Smooth muscle cell (in vitro differentiated cells): ENCODE measurements around the gene DCTN1. TPM values are rescaled to one million over a fixed set of nuclear protein-coding genes. Genes with fewer than 3 reads are reported as not detected.

Source experiments
- DNase-seq: peaks from one replicate; lab custom pipeline; 2025; ENCODE audit not compliant: unreplicated experiment; lab: John Stamatoyannopoulos, UW
- H2AFZ ChIP-seq: fragments of 200-600 bp; sonication (generic); 2 replicates; pipeline ENCODE4 v1.6.0; 2016; ENCODE audit warnings: antibody characterized with exemption, low read depth, mild to moderate bottlenecking
- H3F3A ChIP-seq: fragments of 200-600 bp; sonication (generic); 2 replicates; pipeline ENCODE4 v1.6.0; 2017; ENCODE audit warnings: antibody characterized with exemption, low read depth
- H3K27ac ChIP-seq: fragments of 200-600 bp; sonication (generic); 2 replicates; pipeline ENCODE4 v1.5.1; 2016; ENCODE audit warnings: low read depth, mild to moderate bottlenecking
- H3K27me3 ChIP-seq: fragments of 200-600 bp; sonication (generic); 2 replicates; pipeline ENCODE4 v1.6.1; 2016; ENCODE audit warnings: low read depth, mild to moderate bottlenecking
- H3K36me3 ChIP-seq: fragments of 200-600 bp; sonication (generic); 2 replicates; pipeline ENCODE4 v1.5.1; 2016; ENCODE audit warnings: low read depth
- H3K4me1 ChIP-seq: fragments of 200-600 bp; sonication (generic); 2 replicates; pipeline ENCODE4 v1.5.1; 2016; ENCODE audit warnings: low read depth
- H3K4me2 ChIP-seq: fragments of 200-600 bp; sonication (generic); 2 replicates; pipeline ENCODE4 v1.6.0; 2016; ENCODE audit warnings: mild to moderate bottlenecking
- H3K4me3 ChIP-seq: fragments of 200-600 bp; sonication (generic); 2 replicates; pipeline ENCODE4 v1.5.1; 2016; ENCODE audit warnings: mild to moderate bottlenecking
- H3K79me2 ChIP-seq: fragments of 200-600 bp; sonication (generic); 2 replicates; pipeline ENCODE4 v1.6.0; 2016; ENCODE audit warnings: low read depth, mild to moderate bottlenecking
- H3K9ac ChIP-seq: fragments of 200-600 bp; sonication (generic); 2 replicates; pipeline ENCODE4 v1.6.0; 2016; ENCODE audit warnings: low read depth
- H3K9me3 ChIP-seq: fragments of 200-600 bp; sonication (generic); replicated peaks from 2 replicates; pipeline ENCODE4 v1.5.1; 2016; ENCODE audit warnings: low read depth
- H4K20me1 ChIP-seq: fragments of 200-600 bp; sonication (generic); 2 replicates; pipeline ENCODE4 v1.6.0; 2016; ENCODE audit warnings: low read depth
- WGBS: methylation state at CpG from one replicate; pipeline ENCODE4 v1.1.7; 2016; ENCODE audit warnings: low lambda C conversion rate; 5-methylcytosine and 5-hydroxymethylcytosine counted together
- polyA plus RNA-seq: library from polyadenylated mRNA; unstranded; fragments of >200 nt; fragmentation: Nextera tagmentation; extraction: Ambion mirVana; gene quantifications from 2 replicates; pipeline ENCODE4 v1.2.1, GENCODE V29; 2016
- total RNA-seq: library from RNA; depleted of rRNA; stranded (reverse); fragments of >200 nt; gene quantifications from 2 replicates; pipeline ENCODE4 v1.2.3, GENCODE V29; 2014
- TF ChIP-seq, protein P1 (sequence below): fragments of 200-600 bp; sonication (generic); IDR thresholded peaks from 2 replicates; pipeline ENCODE4 v1.5.1; 2017; ENCODE audit warnings: borderline replicate concordance, mild to moderate bottlenecking, antibody characterized with exemption; ENCODE audit not compliant: insufficient read depth, poor library complexity, severe bottlenecking

The DCTN1 gene
- total and polyA plus RNA-seq, 2 experiments from 2014 or later = 65.8 to 105 TPM

DNA sequence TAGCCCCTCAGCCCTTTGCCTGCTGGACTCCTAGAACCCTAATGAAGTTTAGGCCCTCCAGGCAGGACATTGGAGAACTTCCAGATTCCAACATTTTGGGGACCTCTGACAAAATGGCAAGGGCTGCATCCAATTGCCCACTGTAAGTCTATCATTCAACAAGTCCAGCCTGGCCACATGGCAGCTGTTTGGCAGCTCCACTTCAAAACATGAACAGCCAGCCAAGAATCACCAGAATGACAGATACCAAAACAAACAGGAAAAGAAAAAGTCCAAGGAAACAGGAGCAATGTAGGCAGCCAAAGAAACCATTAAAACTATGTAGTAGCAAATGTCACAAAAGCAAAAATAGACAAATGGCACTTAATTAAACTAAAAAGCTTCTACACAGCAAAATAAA, 62.4 kb downstream of the DCTN1 start:
- Histone ChIP-seq H2AFZ (no peak overlapping the region), H3K9me3 (no peaks in the 10 kb centered on the region), H3K4me1 (no peaks in the 10 kb centered on the region), H3F3A (no peaks in the 10 kb centered on the region), H3K9ac (no peak overlapping the region), H3K4me3 (no peak overlapping the region), H3K4me2 (no peak overlapping the region), H3K27me3 (no peaks in the 10 kb centered on the region), H3K79me2 (no peaks in the 10 kb centered on the region), H3K27ac (no peak overlapping the region), H4K20me1 (no peaks in the 10 kb centered on the region), H3K36me3 (peaks cover 3% of the 10 kb centered on the region)
- DNase-seq = no peak
- TF ChIP-seq, protein P1, sequence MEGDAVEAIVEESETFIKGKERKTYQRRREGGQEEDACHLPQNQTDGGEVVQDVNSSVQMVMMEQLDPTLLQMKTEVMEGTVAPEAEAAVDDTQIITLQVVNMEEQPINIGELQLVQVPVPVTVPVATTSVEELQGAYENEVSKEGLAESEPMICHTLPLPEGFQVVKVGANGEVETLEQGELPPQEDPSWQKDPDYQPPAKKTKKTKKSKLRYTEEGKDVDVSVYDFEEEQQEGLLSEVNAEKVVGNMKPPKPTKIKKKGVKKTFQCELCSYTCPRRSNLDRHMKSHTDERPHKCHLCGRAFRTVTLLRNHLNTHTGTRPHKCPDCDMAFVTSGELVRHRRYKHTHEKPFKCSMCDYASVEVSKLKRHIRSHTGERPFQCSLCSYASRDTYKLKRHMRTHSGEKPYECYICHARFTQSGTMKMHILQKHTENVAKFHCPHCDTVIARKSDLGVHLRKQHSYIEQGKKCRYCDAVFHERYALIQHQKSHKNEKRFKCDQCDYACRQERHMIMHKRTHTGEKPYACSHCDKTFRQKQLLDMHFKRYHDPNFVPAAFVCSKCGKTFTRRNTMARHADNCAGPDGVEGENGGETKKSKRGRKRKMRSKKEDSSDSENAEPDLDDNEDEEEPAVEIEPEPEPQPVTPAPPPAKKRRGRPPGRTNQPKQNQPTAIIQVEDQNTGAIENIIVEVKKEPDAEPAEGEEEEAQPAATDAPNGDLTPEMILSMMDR = no peak

DNA sequence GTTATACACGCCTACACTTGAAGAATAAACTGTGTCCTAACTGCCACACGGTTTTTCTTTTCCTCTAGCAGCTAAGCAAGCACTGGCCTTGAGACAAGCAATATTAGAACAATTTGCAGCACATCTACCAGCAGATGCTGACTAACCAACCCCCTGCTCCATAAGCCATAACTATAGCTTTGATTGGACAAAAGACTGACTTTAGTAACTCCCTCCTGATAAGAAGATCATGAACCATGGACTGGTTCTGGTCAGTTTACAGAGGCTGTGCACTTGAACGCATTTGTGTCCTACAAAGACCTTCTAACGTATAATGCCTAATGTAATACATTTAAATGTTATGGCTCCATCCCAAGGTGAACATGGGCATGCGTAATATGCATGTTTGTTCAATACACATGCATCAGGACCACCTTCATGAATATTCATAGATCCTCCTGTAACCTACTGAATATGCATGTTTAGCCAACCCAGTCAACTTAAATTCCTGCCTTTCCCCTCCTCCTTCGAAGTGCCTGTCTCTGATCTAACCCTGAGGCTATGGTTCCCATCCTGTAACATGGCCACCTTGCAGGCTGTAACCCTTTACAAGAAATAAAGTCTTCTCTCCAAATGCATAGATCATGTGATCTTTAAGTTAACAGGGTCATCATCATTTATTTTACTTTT, 63.4 kb downstream of the DCTN1 start:
- H3K4me3 ChIP-seq = no peak overlapping the region
- no peaks in the 10 kb centered on the region for H3K27me3 ChIP-seq
- no peak overlapping the region for H3K9ac ChIP-seq
- WGBS = 64% methylated on average over 6 of the region's 6 CpGs
- TF ChIP-seq, protein P1 = no peak
- H3K4me1 ChIP-seq = no peaks in the 10 kb centered on the region
- no peaks in the 10 kb centered on the region for H4K20me1 ChIP-seq
- no peak overlapping the region for H3K27ac ChIP-seq
- H3K36me3 ChIP-seq = no peaks in the 10 kb centered on the region
- H3K9me3 ChIP-seq = no peaks in the 10 kb centered on the region
- no peak for DNase-seq
- H3K79me2 ChIP-seq = no peaks in the 10 kb centered on the region
- H2AFZ ChIP-seq = no peak overlapping the region
- H3K4me2 ChIP-seq = no peak overlapping the region
- no peaks in the 10 kb centered on the region for H3F3A ChIP-seq

DNA sequence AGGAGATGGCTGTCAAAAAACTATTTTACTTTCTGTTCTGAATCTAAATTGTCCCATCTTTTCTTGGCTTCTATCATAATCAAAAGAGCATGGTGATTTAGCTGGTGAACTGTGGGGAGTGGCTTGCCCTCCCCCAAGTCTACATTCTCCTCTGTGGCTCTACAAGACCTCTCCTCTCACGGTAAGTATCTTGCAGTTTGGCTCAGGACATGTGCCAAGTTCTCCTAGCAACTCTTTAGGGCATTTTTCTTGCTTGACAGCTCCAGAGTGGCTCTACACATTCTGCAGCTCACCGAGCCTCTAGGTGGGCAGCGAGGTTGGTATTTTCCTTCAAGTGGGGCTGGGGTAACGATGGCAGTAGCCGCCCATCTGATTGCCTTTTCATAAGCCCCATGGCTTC, 66.0 kb downstream of the DCTN1 start:
- no peak overlapping the region for H3K9ac ChIP-seq
- no peaks in the 10 kb centered on the region for H3K9me3 ChIP-seq
- no peaks in the 10 kb centered on the region for H3K79me2 ChIP-seq
- H4K20me1 ChIP-seq = no peaks in the 10 kb centered on the region
- TF ChIP-seq, protein P1 = no peak
- no peaks in the 10 kb centered on the region for H3F3A ChIP-seq
- H3K27ac ChIP-seq = no peak overlapping the region
- H3K4me2 ChIP-seq = no peak overlapping the region
- no peaks in the 10 kb centered on the region for H3K4me1 ChIP-seq
- no peak overlapping the region for H2AFZ ChIP-seq
- H3K27me3 ChIP-seq = no peaks in the 10 kb centered on the region
- H3K4me3 ChIP-seq = no peak overlapping the region
- WGBS = 91% methylated on average over 5 of the region's 5 CpGs
- H3K36me3 ChIP-seq = no peaks in the 10 kb centered on the region
- DNase-seq = no peak

DNA sequence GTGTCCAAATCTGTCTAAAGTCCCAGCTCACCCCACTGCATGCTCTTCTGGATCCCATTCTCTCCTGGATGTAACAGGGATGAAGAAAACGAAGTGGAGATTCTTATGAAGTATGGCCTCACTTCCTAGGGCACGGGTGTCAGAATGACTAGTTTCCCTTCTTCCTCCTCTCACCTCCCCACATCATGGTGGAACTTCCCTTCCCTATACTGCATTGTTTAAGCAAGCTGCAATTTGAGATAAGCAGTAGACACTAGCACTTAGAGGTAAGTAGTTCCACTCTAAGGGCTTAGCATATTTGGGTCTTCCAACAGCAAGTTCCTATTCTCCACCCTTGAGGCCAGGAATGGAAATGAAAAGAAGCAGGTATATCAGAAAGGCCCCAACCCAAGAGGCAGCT, 66.6 kb downstream of the DCTN1 start:
- DNase-seq = no peak
- Histone ChIP-seq H2AFZ (no peak overlapping the region), H3K79me2 (no peaks in the 10 kb centered on the region), H3K36me3 (no peaks in the 10 kb centered on the region), H3K9me3 (no peaks in the 10 kb centered on the region), H3F3A (no peaks in the 10 kb centered on the region), H3K27ac (no peak overlapping the region), H3K4me2 (no peak overlapping the region), H3K9ac (no peak overlapping the region), H3K27me3 (no peaks in the 10 kb centered on the region), H3K4me3 (no peak overlapping the region), H3K4me1 (no peaks in the 10 kb centered on the region), H4K20me1 (no peaks in the 10 kb centered on the region)
- TF ChIP-seq, protein P1 = no peak
- 76% methylated on average over 2 of the region's 2 CpGs for WGBS
